Measurements from ENCODE around the gene DPPA3.
"Not testable (repeated sequence)": the region's sequence is repeated elsewhere in the genome, so short reads cannot be mapped to it uniquely, and the experiment has no call there.

The DPPA3 gene

DNA sequence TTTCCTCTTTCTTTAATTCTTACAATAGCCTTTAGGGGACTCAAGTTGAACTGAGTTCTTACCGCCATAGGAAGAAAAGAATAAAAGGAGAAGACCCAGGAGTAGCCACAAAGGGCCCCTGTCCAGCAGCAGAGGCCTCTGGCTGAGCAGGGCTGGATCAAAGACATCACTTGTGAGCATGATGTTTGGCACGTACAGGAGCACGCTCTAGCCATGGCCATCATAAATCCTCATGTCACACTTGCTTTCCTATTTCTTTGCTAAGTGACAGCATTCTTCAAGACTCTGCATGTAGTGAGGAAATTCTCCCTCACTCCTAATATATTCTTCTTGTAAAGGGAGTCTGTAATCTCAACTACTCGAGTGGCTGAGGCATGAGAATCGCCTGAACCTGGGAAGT lies 20.3 kb downstream of the DPPA3 start:
- DNase-seq = no peak

DNA sequence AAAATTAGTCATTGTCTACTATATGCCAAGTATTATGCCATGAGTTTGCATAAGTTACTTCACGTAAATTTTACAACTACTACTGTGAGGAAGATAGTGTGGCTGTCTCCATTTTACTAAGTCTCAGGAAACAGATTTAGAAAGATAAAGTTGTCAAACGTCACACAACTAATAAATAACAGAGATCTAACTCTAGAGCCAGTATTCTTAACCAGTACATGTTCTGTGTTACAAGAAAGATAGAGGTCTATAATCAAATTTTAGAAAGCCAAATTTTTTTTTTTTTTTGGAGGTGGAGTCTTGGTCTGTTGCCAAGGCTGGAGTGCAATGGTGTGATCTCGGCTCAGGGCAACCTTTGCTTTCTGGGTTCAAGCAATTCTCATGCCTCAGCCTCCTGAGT lies 21.8 kb downstream of the DPPA3 start:
- DNase-seq = no peak

DNA sequence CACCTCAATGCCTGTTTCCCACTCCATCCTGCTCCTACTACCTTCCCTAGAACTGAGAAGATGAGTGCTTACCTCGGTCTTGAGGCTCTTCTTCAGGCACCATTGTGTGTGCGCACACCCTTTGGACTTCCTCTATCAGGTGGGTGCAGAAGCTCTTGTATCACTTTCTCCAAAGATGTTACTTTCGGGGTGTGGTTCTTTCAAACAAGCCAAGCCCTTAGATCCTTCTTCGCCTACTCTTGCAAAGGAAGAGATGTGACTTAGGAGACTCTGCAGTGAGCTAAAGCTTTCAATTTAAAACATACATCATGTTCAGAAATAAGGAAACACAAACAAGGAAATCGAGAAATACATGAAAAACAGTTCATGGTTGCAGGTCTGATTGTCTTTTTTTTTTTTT lies 36.0 kb downstream of the DPPA3 start, which contains the start of gene CLEC4C:
Gene CLEC4C, minus strand, starts transcription at position 130 of the 400 bp plus-strand sequence. Its CDS starts 27 bp downstream, at position 103.
- no peak for DNase-seq

DNA sequence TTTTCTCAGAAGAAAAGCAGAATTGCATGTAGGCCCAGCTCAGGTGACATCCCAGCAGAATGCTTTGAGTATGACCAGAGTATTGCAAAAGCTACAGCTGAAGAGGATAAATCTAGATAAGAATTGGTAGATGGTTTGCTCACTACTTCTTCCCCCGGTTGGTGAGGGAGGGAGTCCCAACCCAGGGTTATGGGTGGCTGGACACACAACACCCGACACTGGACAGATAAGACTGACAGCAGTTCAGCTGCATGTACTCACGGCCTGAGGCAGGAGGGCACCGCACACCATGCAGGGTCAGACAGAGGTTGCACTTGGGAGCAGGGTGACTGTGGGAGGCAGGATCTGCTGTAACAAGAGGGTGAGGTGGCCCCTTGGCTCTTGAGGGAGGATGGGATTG lies 37.6 kb downstream of the DPPA3 start:
- no peak for DNase-seq

DNA sequence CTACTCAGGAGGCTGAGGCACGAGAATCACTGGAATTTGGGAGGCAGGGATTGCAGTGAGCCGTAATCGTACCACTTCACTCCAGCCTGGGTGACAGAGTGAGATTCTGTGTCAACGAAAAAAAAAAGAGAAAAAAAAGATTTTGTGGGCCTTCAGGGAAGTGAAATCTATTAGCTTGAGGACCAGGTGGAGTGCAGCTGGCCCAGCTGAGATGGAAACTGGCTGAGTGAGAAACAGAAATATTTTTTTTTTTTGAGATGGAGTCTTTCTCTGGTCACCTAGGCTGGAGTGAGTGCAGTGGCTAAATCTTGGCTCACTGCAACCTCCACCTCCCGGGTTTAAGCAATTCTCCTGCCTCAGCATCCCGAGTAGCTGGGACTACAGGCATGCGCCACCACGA lies 38.2 kb downstream of the DPPA3 start:
- DNase-seq = no peak

DNA sequence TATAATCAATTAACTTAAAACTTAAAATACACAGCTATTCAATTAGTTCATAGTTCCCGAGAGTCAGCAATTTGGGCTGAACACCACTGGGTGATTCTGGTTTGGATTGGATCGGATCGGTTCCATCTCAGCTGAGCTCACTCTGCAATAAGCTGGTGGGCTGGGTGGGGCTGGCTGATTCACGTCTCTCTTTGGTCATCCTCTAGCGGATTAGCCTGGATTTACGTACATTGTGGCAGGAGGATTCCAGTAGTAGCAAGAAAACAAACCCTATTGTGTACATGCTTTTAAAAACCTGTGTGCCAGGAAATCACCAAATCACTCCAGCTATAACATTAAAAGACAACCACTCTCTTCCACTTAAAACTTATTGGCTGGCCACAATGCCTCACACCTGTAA lies 39.1 kb downstream of the DPPA3 start:
- DNase-seq = no peak

DNA sequence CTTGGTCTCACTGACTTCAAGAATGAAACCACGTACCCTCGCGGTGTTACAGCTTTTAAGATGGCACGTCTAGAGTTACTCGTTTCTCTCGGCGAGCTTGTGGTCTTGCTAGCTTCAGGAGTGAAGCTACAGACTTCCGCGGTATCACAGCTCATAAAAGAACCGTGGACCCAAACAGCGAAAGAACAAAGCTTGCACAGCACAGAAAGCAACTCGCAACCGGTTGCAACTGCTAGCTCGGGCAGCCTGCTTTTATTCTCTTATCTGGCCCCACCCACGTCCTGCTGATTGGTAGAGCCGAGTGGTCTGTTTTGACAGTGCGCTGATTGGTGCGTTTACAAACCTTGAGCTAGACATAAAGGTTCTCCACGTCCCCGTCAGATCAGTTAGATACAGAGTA lies 40.2 kb downstream of the DPPA3 start:
- DNase-seq = no peak

DNA sequence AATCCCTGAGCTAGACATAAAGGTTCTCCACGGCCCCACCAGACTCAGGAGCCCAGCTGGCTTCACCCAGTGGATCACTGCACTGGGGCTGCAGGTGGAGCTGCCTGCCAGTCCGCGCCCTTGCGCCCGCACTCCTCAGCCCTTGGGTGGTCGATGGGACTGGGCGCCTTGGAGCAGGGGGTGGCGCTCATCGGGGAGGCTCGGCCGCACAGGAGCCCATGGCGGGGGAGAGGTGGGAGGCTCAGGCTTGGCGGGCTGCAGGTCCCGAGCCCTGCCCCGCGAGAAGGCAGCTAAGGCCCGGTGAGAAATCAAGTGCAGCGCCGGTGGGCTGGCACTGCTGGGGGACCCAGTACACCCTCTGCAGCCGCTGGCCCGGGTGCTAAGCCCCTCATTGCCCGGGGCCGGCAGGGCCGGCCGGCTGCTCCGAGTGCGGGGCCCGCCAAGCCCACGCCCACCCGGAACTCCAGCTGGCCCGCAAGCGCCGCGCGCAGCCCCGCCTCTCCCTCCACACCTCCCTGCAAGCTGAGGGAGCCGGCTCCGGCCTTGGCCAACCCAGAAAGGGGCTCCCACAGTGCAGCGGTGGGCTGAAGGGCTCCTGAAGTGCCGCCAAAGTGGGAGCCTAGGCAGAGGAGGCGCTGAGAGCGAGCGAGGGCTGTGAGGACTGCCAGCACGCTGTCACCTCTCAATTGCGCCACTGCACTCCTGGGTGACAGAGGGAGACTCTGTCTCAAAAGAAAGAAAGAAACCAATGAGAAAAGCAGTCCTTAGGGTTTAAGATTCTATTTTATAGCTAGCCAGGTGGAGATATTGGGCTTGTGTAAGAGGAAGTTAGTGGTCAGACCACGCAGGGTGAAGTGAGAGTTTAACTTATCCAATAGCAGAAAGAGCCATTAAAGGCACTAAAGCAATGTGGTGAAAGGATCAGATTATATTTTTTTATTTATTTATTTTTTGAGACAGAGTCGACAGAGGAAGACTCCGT lies 41.0 kb downstream of the DPPA3 start:
- not testable (repeated sequence) for DNase-seq

DNA sequence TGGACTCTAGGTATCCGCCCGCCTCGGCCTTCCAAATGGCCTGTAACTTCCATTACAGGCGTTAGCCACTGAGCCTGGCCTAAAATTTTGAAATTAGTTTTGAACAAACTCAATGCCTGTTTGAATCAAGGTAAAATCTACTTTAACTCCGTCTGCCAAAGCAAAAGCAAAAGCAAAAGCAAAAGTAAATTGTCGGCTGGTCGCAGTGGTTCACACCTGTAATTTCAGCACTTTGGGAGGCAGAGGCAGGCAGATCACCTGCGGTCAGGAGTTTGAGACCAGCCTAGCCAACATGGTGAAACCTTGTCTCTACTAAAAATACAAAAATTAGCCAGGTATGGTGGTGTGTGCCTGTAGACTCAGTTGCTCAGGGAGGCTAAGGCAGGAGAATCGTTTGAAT lies 44.4 kb downstream of the DPPA3 start:
- not testable (repeated sequence) for DNase-seq

DNA sequence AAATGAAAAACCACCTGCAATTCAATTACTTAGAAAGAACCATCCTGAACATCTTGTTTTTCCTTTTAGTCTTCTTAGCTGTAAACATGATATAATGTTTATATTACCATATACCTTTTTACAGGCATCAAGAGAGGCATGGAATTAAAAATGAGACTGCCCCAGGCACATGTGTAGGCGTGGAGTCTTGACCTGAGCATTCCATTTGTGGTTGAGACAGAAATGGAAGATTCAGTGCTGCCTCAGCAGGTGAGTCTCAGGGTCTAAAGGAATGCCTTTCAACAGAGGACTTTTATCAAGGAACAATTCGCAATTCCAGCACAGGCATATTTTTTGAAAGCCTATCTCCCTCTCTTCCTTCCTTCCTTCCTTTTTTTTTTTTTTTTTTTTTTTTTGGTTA lies 45.8 kb downstream of the DPPA3 start:
- DNase-seq = no peak

DNA sequence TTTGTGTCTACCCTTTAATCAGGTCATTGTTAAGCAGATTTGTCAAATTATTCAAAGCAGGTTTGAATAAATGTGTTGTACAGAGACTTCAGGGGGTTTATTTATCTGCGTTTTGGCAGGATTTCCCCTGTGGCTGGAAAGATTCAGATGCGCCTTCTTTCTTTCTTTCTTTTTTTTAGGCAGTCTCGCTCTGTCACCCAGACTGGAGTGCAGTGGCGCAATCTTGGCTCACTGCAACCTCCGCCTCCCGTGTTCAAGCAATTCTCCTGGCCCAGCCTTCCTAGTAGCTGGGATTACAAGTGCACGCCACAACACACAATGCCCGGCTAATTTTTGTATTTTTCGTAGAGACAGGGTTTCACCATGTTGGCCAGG lies 47.5 kb downstream of the DPPA3 start:
- no peak for DNase-seq
